NCI-H526 treated with DMSO at 0.1 percent for 48 hours (cell line): Measurements from ENCODE around the gene IRS2.
A peak's percentile ranks its signal among the peaks of the same experiment; 100 is the strongest.

Experiments
- DNase-seq: peaks from one replicate; lab custom pipeline; 2025; lab: John Stamatoyannopoulos, UW

IRS2 gene

DNA sequence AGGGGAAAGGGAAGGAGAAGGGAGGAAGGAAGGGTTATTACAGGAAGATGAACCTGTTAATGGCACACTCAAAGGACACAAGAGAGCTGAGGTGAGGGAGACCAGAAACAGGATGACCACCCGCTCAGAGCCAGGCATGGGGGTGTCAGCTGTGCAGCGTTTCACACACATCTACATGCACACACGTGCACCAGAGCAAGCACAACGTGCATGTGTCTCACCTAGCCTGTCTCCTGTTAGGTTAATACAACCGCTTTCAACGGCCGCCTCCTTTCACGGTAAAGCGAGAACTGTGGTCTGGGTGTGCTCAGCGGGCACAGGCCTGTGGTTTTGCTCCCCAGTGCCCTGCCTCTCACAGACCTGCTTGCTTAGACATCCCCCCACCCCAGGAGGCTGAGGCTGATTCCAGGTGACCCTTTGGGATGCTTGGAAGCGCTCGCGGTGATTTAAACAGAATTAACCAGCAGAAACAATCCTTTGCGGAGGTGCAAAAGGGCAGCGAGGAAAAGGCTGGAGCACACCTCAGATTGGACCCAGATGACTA is 27.4 kb downstream of the IRS2 start:
- no peak for DNase-seq

DNA sequence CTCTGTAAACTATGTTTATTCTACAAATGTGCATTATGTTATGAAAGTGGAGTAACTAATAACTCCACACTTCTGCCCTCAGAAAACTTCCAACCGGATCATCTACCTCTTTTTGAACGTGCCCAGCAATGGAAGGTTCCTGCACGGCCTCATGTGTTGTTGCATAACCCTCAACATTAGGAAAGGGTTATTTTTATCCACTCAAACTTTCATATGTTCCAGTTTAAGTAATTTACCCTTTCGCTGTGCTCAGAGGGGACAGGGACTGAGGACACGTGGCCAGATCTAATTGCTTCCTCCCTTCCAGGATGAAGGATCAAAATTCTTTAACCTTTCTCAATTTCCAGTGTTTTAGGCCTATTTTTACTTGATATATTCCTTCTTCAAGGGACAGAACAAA is 29.6 kb downstream of the IRS2 start:
- DNase-seq, result no peak

DNA sequence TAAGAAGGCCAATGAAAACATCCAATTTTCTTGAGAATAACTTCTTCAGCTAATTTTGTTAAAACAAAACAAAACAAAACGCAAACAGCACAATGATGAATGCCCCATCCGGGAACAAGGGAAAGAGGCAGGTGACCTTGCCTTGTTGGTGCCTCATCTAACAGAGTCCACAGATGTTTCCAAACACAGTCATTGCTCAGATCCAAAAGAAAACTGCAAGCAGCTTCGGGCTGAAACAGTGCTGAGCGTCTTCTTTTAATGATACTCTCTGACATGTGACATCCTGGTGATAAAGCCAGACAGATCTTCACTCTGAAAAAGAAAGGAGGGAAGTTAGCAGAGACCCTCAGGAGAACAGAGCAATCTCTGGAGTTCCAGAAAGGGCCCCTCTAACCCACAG is 30.4 kb downstream of the IRS2 start:
- no peak for DNase-seq

DNA sequence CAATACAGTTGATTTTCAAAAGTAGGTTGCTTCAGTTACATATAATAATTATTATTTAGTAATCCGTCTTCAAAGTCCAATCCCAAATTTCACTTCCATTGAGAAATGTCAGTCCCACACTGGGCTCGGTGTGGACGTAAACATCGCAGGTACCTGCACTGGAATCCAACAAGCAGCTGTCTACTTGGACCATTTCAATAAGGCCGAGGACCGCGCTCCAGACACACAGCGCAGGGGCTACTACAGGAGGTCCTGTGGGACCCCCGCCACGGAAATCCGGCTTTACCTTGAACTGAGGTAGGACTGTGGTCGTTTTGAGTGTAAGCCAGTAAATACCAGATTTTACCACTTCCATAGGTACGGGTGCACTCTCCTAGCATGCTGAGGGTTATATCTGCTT is 30.8 kb downstream of the IRS2 start:
- no peak for DNase-seq

DNA sequence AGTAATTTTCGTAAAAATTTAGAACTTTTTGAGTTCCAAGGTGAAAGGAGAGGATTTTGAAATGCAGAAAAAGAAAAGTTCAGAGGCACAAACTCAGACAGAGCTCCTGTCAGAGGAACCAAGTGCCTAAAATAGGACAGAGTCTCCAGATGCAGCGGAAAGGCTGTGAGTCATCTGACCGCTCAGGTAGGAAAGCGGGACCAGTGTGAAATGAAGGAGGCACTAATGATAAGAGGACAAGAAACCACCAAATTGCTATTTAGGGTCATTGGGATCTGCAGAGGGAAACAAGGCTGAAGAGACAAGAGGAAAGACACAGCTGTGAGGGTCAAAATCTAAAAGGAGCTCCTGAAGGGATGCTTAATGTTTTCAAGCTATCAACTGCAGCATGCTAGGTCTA is 34.9 kb downstream of the IRS2 start:
- no peak for DNase-seq

DNA sequence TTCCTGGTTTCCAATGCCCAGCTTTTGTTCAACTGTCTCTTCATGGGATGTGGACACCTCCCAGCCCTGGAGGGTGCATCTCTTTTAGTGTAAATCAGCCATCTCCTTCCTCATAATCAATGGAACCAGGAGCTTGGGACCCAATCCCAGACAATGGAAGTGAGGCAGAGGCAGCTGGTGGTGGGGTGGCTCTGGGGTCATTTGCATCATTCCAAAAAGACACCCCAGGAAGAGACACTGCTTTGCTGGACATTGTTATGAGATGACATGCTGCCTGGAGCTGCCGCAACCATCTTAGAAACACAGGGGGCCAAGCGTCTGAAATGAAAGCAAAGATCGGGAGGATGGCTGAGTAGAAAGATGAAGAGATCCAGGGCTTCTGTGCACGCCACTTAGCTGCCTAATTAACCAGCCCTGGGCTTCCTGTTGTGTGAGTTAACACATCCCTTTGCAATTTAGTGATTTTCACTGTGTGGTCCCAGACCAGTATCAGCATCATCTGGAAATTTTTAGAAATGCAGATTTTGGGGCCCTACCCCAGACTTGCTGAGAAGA is 36.1 kb downstream of the IRS2 start:
- no peak for DNase-seq

DNA sequence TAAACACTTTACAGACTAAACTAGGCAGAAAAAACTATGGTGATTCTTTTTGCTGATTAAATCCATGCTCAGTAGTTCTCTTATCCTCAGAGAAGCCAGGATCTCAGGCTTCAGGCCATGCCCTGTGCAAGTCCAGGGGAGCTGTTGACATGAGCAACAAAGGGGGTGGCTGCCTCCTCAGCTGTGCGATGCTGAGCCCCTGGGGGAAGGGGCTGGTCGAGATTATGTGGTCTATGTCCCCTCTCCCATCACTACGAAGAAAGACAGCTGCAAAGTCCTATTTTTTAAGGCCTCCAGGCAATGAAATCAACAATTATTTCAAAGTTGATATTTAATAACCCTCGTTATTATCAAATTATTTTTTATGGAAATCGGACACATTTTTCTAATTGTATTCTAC is 37.0 kb downstream of the IRS2 start:
- no peak for DNase-seq

DNA sequence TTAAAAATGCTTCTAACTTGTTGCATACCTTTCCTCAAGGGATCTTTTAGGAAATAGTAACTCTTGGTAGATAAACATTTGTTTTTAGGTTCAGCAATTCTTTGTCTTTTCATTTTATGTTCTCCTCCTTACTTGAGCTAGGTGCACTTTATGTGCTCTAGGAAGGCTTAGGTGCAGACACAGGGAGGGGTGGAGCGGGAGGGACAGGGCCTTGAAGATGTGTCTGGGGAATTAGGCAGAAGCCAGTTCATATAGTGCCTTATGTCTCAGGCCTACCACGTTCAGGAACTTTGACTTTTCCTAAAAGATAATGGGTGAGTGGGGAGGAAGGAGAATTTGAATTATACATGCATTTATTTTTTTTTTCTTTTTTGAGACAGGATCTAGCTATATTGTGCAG is 37.7 kb downstream of the IRS2 start:
- no peak for DNase-seq

DNA sequence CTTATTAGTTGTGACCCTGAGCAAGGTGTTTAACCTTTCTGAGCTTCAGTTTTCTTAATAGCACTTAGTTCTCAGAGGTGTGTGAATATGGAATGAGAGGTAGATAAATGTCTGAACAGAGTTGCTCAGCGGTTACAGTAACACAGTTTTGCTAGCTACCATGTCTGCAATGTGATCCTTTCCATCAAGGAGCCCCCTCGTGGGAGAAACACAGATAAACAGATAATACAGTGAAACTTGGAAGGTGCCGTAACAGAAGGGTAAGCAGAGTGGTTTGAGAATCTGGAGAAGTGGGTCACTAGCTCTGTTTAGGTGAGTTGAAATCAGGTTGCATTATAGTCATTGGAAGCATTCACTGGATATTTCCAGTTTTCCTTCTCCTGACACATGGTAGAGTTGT is 38.9 kb downstream of the IRS2 start:
- DNase-seq, result peak; percentile 88

DNA sequence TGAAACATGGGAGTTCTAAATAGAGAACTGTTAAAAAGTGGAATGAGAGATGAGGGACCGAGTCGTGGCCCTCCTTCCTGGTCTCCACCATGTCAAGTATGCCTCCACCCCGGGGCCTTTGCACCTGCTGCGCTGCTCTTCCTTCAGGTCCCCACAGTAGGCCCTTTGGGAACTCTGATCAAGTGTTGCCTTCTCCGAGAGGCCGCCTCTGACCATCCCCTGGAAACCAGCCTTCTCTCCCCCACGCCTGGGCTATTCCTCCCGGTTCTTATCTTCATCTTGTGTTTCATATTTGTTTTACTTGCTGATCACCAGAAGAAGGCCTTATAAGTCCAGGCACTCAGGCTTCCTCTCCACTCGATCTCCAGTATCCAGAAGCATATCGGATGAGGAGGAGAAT is 40.0 kb downstream of the IRS2 start:
- no peak for DNase-seq

DNA sequence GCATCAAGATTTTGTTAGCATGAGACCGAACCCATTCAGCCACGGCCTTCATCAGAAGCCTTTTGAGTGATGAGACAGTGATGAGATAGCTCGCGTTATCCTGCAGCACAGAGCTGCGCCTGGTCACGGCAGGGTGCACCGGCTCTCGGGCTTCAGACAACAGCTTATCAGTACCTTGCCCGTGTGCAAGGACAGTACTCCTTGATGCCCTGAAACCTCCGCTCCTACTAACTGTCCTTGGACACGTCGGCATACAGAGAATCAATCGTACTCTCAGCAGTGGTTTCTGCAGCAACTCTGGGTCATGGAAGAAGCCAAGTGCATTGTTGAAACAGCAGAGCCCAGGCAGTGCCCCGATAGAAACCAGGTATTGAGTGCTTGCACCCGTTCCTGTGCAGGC is 40.7 kb downstream of the IRS2 start:
- no peak for DNase-seq

DNA sequence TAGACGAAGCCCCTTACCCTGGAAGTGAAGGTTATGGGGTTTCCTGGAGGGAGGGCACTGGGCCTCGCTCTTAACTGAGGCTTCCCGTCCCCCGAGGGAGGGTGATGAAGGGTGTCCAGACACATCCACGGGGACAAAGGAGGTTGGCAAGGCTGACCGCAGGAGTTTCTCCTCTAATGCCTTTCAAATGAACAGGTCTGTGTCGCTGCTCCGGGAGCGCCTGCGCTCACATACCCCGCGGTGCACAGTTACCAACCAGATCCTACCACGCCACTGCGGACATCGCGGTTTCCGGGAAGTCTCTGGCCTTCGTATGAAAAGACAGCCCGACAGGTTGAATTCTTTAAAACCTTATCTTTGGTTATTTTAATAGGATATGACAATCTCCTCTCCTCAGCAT is 41.3 kb downstream of the IRS2 start:
- no peak for DNase-seq

DNA sequence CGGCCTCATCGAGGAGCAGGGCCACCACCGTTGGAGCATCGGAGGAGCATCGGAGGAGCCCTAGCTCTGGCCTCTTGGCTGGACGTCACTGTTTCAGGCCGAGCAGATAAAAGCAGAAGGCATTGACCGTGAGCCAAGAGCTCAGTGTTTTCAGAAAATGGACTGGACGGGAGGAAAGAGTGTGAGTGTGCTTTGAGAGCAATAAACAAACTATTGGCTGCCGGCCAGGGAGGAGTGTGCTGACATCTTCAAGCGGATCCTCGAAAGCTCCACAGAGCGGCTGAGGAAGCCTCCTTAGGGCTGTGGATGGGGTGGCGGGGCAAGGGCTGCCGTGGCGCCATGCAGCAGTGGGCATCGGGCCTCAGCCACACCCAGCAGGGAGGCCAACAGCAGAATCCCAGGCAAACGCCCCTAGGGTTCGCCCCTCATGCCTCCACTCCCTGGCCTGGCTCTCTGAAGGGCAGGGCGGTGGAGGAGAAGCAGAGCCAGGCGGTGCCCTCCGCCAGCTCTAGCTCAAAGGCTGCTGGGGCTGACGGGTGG is 41.8 kb downstream of the IRS2 start:
- no peak for DNase-seq

DNA sequence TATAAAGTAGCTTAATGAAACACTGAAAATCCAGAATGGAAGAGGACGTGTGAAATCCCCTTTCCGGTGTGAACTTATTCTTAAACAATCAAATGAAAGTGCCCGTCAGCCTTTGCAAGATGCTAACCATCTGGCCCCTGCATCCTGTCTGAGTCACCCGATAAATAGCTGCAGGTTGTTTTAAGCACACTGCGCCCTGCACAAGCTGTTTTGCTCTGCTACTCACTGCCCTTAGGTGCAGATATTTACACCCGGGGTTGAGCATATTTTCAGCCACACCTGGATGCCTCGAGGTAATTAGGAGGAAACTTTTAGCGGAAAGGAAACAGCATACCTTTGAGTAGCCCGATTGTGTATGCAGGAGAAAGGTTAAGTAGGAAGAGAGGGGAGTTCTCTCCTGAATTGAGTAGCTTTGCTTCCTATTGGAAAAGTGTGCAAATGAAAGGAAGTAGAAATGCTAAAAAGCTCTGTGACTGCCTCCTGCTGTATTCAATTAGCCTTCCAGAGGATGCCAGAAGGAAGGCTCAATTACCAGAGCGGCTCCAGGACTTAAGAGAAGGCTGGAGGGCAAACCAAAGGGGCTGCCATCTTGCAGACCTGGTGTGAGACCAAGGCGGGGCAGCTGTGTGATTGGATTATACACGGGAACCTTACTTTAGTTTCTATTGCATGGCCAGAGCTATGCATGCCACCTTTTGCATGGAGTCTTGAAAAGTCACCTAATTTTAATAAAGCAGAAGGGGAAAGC is 42.5 kb downstream of the IRS2 start:
- no peak for DNase-seq

DNA sequence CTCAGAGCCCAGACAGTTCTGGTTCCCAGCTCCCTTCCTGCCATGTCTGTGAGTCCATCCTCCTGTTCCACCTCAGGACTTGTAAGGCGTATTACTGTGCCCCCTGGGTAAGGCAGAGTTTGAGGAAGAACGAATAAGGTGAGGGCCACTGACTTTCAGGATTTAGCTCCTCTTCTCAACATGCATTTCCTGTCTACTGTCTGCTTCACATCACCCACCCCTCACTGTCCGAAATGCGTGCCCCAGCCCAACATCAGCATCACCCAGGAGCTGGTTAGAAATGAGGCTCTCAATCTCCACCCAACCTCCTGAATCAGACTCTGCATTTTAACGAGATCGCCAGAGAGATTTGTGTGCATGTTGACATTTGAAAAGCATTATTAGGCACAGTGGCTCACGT is 44.4 kb downstream of the IRS2 start:
- no peak for DNase-seq

DNA sequence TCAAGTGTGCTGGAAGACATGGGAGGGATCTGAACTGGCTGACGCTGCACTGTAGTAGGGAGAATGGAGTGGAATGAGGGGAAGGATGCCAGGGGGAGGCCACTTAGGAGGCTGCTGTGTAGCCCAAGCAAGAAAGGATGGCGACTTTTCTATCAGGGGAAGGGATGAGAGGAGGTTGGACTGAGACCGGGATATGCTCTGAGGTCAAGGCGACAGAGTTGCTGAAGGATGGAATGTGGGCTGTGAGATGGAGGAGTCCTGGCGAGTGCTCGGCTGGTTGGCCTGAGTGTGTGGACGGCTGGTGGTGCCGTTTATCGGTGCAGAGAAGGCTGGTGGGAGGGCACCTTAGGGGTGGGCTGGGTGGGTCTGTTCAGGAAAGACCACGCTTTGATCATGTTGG is 45.7 kb downstream of the IRS2 start:
- no peak for DNase-seq

DNA sequence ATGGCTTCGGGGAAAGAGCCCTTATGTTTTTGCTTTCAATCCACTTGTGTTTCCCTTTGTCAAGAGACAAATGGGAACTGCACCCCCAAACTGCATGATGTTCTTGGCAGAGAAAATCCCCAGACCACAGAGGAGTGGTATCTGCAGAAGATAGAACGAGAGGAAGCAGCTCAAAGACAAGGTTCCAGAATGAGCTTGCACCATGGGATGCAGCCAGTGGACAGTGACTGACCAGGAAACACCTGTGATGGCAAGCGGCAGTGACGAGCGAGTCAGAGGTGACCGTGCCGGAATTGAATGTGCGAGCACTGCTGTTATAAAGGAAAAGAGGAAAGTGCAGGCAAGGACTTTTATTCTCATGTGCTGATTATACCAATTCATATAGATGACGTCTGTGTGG is 46.3 kb downstream of the IRS2 start:
- no peak for DNase-seq

DNA sequence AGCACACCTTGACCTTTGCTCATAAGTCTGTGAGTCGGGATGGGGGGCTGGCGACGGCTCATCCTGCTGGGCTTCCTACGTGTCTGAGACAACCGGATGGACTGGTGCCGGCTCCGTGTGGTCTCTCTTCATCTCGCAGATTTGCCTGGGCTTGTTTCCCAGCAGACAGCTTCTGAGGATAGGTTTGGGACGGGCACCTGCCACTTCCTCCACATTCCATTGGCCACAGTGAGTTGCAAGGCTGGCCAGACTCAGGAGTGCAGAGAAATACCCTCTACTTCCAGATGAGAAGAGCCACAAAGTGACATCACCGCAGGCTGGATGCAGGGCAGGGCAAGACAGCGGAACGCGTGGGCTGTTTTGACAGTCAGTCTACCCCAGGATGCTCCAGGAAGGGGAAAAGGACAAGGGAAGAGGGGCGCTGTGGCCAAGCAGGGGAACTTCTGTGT is 48.1 kb downstream of the IRS2 start:
- no peak for DNase-seq

DNA sequence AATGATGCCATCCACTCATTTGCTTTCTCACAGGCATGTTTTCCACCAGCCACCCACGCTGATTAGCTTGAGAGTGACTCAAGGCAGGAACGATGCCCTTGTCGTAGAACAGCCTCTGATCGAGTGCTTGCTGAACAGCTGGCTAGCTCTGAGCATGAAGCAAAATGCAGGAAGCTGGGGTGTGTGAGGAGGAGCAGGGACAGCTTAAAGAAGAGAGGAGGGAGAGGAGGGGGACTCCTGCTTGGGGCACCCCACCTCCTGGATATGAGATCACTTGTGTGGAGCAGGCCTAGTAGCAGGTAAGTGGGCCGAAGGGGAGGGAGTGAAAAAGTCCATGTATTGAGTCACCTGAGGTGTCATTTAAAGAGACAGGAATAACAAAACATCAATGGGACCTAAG is 48.8 kb downstream of the IRS2 start:
- no peak for DNase-seq

DNA sequence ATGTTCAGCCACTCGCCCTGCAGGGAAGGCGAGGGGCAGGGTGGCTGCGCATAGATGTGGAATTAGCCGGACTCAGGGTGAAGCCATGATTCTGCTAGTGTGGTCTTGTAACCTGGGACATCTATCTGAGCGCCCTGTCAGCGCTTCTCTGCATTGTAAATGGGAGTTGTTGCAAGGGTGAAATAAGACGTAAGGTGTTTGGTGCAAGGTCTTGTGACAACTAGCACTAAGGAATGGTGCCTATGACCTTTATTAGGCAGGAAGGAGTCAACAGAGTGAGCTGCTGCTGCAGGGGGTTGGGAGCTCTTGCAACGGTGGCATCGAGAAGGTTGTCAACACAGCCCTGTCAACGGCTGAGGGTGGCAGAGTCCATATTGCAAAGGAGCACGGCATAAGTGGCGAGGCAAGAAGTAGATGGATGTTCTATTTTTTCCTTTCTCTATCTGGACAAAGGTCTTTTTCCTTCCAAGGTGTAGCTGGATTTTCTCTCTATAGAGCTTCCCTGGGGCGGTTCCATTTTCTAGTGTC is 49.3 kb downstream of the IRS2 start:
- no peak for DNase-seq

DNA sequence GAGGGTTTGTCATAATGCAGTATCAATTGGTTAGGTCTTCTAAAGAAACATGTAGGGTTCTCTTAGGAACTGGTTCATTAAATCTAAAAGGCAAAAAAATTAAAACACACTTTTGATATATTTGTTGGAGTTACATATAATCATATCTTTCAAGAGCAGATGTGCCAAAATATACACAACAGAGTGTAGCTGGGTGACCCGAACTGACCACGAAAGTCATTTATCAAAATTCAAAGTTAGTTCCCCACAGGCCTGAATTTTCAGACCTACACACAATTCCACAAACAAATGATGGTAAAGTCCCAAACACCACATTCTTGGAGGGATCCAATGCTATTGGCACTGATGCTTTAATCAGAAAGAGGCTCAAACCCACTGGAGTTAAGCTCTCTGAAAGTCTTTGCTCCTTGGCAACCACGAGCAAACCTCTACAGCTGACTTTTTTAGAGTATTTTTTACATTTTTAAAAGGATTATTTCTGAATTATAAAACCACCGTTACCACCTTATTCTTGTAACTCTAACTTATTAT is 50.9 kb downstream of the IRS2 start:
- no peak for DNase-seq

DNA sequence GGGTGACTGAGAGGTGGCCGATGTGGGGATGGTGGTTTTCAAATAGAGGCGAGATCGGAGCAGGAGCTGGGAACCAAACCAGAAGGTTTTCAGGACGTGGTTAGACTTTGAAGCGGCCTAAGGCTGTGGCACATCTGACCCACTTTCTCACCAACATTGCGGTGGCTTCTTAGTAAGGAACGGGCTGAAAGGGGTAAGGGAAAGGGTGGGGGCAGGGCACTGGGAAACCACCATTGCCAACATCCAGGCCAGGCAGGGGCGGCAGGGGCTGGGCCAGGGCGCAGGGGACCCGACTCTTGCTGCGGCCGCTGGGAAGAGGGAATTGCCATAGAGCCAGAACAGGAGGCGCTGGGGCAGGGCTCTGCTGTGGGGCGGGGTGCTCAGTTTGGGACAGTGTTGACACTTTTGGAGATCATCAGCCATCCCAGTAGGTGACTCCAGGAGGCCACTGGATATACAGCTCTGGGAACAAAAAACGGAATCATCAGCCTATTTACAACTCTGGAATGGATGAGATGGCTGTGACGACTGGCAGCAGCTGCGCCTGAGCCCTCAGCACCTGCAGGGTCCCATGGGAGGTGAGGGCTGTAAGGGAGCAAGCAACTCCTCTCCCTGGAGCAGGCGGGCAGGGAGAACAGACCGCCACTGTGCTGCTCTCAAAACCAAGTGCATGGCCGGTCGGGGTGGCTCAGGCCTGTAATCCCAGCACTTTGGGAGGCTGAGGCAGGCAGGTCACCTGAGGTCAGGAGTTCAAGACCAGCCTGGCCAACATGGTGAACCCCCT is 52.2 kb downstream of the IRS2 start:
- DNase-seq, result peak; percentile 94
